ENCODE results near the gene DMPK. TPM values are rescaled to one million over a fixed set of nuclear protein-coding genes. Genes with fewer than 3 reads are reported as not detected.
"Not testable (repeated sequence)": the region's sequence is repeated elsewhere in the genome, so short reads cannot be mapped to it uniquely, and the experiment has no call there.

Gene DMPK
- total RNA-seq, 1 donor from 2014 or later: 181 TPM

DNA sequence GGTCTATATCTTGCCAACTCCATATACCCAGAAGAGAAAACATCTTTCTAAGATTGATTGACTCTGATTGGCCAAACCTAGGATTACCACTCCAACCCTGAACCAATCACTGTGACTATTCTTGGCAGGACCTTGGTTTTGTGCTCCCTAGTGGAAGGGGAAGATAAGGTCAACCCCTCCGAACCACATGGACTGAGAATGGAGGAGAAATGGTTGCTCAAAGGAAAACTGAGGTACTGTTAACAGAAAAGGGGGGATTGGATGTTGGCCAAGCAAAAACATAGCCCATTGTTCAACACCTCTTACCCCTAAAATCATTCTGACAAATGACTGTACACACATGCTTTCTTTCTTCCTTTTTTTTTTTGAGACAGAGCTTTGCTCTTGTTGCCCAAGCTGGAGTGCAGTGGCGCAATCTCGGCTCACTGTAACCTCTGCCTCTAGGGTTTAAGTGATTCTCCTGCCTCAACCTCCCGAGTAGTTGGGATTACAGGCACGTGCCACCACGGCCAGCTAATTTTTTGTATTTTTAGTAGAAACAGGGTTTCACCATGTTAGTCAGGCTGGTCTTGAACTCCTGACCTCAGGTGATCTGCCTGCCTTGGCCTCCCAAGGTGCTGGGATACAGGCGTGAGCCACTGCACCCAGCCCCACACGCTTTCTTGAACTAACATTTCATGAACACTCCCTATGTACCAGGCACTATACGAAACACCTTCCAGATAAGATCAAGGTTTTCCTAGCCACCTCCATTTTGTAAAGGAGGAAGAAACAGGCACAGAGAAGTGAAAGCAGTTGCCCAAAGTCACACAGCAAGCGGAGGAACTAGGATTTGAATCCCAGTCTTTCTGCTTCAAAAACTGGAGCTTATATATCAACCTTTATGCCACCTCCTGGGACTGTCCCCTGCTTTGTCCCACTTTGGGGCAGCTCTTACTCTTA lies 42.5 kb downstream of the DMPK start:
- no peak for DNase-seq

DNA sequence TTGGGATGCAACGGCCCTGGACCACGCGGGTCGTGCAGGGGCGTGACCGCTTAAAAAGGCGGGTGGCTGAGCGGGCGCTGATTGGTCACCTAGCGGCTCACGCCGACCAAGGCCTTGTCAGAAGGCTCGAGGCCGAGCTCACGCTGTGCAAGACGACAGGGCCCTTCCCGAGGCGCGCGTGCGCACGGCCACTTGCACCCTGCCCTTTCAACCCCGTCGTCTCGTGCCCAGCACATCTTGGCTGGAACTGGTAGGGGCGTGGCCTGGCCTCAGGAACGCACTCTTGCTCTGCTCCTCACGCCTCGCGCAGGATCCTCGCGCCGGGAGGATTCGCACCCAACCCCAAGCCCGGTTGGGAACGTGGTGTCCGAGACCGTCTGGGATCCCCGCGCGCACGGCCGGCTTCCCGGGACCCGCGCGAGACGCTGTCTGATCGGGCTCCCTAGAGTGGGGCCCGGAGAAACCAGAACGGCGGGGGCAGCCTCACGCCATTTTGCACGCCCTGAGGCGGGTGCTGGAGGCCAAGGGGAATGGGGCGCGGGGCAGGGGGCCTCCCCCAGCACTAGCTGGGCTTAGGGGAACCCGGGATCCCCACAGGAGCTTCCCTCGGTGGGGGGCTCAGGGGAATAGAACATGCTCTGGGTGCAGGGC lies 49.0 kb downstream of the DMPK start, which contains the start of gene MEIOSIN:
Gene MEIOSIN (plus strand): TSS at position 280 of the 651 bp plus-strand sequence. CDS start 1,938 bp downstream, outside the sequence.
- DNase-seq: no peak

DNA sequence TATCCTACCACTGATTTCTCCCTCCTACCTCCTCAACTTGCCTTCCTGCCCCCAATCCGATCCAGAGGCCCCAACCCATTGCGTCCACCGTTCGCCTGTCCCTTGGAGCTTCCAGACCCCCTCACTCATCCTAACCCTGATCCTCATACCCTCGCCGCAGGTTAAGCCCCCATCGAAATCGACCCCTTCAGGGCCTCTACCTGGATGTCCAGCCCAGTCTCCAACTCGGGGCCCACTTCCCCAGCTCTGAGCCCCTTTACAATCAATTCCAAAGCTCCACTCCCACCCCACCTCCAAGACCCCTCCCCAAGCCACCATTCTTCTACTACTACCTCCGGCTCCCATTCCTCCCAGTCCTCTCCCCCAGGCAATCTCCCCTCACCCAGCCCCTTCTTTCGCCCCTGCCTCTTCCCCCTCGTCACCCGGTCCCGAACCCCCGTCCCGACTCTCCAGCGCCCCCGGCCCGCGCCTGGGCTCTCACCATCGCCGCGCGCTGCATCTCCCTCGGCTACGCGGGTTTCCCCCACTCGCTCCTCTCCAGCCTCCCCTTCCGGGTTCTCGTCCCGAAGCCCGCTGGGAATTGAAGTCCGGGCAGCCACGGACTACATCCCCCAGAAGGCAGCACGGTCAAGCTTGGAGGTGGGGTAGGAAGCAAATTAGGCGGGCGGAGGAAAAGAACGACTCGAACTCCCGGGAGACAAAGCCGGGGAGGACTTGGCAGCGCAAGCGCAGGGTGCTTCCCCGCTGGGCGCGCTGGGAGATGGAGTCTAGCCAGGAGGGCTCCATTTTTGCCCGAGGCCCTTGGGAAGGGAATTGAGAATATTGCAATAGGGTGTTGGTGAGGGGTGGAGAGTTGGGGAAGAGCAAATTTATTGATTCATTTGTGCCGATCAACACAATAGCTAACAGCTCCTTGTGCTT lies 51.7 kb downstream of the DMPK start, which contains the start of gene FBXO46:
Gene FBXO46 (minus strand): TSS at position 529 of the 921 bp plus-strand sequence. CDS start 17,401 bp downstream, outside the sequence.
- peak; percentile 99 for DNase-seq

DNA sequence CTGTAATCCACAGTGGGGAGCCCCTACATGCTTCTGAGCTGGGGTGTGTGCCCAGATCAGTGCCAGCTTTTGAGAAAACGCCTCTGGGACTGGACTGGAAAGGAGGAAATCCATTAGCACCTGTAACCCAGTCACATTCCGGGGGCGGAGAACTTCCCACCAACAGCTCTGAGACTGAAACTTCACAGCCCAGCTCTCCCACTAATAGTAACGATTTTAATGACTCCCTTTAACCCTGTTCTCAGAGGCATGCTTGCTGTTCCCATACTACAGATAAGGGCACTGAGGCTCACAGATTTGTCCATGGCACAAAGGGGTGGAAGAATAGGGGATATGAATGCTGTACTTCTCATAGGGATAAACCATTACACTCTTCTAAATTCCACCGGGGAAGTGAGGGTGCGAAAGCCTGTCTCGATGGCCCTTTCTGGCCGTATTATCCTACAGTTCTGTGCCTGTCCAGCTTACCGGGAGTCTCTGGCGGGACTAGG lies 52.4 kb downstream of the DMPK start:
- peak; percentile 14 for DNase-seq

DNA sequence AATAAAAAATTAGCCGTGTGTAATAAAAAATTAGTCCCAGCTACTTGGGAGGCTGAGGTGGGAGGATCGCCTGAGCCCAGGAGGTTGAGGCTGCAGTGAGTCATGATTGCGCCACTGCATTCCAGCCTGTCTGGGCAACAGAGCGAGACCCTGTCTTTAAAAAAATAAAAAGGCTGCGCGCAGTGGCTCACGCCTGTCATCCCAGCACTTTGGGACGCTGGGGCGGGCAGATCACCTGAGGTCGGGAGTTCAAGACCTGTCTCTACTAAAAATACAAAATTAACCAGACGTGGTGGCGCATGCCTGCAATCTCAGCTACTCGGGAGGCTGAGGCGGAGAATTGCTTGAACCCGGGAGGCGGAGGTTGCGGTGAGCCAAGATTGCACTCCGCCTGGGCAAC lies 53.6 kb downstream of the DMPK start:
- not testable (repeated sequence) for DNase-seq

DNA sequence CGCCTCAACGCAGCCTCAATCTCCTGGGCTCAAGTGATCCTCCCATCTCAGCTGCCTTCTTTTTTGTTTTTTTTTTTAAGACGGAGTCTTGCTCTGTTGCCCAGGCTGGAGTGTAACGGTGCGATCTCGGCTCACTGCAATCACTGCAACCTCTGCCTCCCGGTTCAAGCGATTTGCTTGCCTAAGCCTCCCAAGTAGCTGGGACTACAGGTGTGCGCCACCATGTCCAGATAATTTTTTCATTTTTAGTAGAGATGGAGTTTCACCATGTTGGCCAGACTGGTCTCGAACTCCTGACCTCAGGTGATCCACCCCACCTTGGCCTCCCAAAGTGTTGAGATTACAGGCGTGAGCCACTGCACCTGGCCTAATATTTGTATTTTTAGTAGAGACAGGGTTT lies 62.2 kb downstream of the DMPK start:
- DNase-seq: not testable (repeated sequence)

Other genes with a start within 250 kb of the DMPK start
- gene OPA3, start 197.7 kb downstream of the DMPK start, total RNA-seq: 6.4 TPM
- 0.31 TPM for gene GPR4, start 180.3 kb downstream of the DMPK start, total RNA-seq
- gene EML2, start 143.1 kb downstream of the DMPK start, total RNA-seq: 16.1 TPM
- gene GIPR, start 114.3 kb downstream of the DMPK start, total RNA-seq: not detected
- 88.4 TPM for gene SNRPD2, start 90.5 kb downstream of the DMPK start, total RNA-seq
- 3.3 TPM for gene QPCTL, start 89.8 kb downstream of the DMPK start, total RNA-seq
- gene FBXO46, start 51.6 kb downstream of the DMPK start, total RNA-seq: 13.2 TPM
- not detected for gene MEIOSIN, start 49.1 kb downstream of the DMPK start, total RNA-seq
- 21.5 TPM for gene SIX5, start 13.2 kb downstream of the DMPK start, total RNA-seq
- gene DMWD, start 10.4 kb upstream of the DMPK start, total RNA-seq: 38.1 TPM
- gene RSPH6A, start 32.8 kb upstream of the DMPK start, total RNA-seq: not detected
- 26.6 TPM for gene SYMPK, start 80.7 kb upstream of the DMPK start, total RNA-seq
- 0.21 TPM for gene FOXA3, start 81.8 kb upstream of the DMPK start, total RNA-seq
- 29.0 TPM for gene IRF2BP1, start 103.7 kb upstream of the DMPK start, total RNA-seq
- 1.6 TPM for gene MYPOP, start 120.1 kb upstream of the DMPK start, total RNA-seq
- gene NANOS2, start 132.3 kb upstream of the DMPK start, total RNA-seq: not detected
- 2.9 TPM for gene NOVA2, start 191.4 kb upstream of the DMPK start, total RNA-seq
- 13.7 TPM for gene CCDC61, start 213.0 kb upstream of the DMPK start, total RNA-seq
- gene PGLYRP1, start 240.6 kb upstream of the DMPK start, total RNA-seq: 0.82 TPM